ENCODE measurements around the gene VEZT. TPM values are rescaled to one million over a fixed set of nuclear protein-coding genes. Genes with fewer than 3 reads are reported as not detected.

VEZT gene
- total RNA-seq, 4 donors from 2014 or later = 60.5 to 110 (median 73.5) TPM

DNA sequence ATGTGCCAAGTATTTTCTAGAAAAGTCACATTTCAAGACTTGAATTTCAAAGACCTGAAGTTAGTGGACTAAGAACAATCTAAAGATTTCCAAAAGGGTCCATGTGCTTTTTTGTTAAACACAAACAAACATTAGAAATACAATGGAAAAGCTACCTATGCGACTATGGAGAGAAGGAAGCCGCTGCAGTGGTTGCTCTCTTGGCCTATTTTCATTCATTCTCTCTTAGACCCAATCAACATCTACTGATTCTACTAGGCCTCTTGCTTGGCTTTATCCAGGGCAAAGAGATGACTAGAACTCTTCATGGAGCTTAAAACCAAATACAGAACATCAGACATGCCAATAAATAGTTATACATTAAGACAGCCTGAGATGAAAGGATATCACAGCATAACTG lies 10.2 kb upstream of the VEZT start:
- H3K4me1 ChIP-seq = peaks cover 0 to 39% (median 19%) of the 10 kb centered on the region in 4 donors
- no peaks in the 10 kb centered on the region for H3K9me3 ChIP-seq
- no peaks in the 10 kb centered on the region for H3K36me3 ChIP-seq
- no peak for TF ChIP-seq EP300 (IDR thresholded peaks at IDR 0.05)
- TF ChIP-seq POLR2A (IDR thresholded peaks at IDR 0.05) = no peak
- TF ChIP-seq CTCF (IDR thresholded peaks at IDR 0.05) = no peak
- no peak overlapping the region for H3K27ac ChIP-seq
- no peak for DNase-seq (ENCODE audit: low spot score in 2 of 2)
- 86 to 92% methylated on average over 2 of the region's 2 CpGs for WGBS, 2 donors
- H3K4me3 ChIP-seq = no peak overlapping the region
- H3K27me3 ChIP-seq = no peaks in the 10 kb centered on the region

DNA sequence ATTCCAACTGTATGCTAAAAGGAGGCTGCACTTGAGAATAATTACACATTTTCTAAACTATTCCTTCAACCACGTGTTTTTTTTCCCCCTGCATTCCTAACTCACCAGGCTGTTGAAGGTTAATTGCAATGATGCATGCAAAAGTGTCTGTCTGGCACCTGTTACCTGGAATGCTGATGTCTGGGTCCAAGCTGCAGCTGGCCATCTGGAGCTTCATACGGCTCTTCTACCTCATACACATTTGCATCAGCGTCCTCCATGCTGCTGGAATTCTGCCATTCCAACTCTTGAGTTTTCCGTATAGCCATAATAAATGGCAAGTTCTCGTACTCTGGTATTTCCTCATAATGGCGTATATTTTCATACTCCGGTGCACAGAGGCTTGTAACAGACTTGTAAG lies 8.9 kb upstream of the VEZT start:
- peaks cover 0 to 27% (median 18%) of the 10 kb centered on the region in 4 donors for H3K4me1 ChIP-seq
- no peaks in the 10 kb centered on the region for H3K9me3 ChIP-seq
- TF ChIP-seq EP300 (IDR thresholded peaks at IDR 0.05) = no peak
- TF ChIP-seq POLR2A (IDR thresholded peaks at IDR 0.05) = no peak
- no peak for TF ChIP-seq CTCF (IDR thresholded peaks at IDR 0.05)
- no peaks in the 10 kb centered on the region for H3K27me3 ChIP-seq
- WGBS, 2 donors = 82 to 94% methylated on average over 7 of the region's 7 CpGs
- no peak for DNase-seq (ENCODE audit: low spot score in 2 of 2)
- no peak overlapping the region for H3K4me3 ChIP-seq
- no peak overlapping the region for H3K27ac ChIP-seq
- no peaks in the 10 kb centered on the region for H3K36me3 ChIP-seq

GRCh38 chr12:95212586-95212985 lies 5.0 kb upstream of the VEZT start:
- no peaks in the 10 kb centered on the region for H3K36me3 ChIP-seq
- peaks cover 0 to 25% (median 0%) of the 10 kb centered on the region in 4 donors for H3K4me1 ChIP-seq
- peak overlapping the region in 1 of 4 donors; percentile 64 for H3K27ac ChIP-seq
- H3K9me3 ChIP-seq = no peaks in the 10 kb centered on the region
- no peaks in the 10 kb centered on the region for H3K27me3 ChIP-seq
- no peak for DNase-seq (ENCODE audit: low spot score in 2 of 2)
- WGBS, 2 donors = 59 to 63% methylated on average over 4 of the region's 4 CpGs
- H3K4me3 ChIP-seq = no peak overlapping the region
- TF ChIP-seq CTCF (IDR thresholded peaks at IDR 0.05) (no peak), EP300 (IDR thresholded peaks at IDR 0.05) (no peak), POLR2A (IDR thresholded peaks at IDR 0.05) (no peak)

DNA sequence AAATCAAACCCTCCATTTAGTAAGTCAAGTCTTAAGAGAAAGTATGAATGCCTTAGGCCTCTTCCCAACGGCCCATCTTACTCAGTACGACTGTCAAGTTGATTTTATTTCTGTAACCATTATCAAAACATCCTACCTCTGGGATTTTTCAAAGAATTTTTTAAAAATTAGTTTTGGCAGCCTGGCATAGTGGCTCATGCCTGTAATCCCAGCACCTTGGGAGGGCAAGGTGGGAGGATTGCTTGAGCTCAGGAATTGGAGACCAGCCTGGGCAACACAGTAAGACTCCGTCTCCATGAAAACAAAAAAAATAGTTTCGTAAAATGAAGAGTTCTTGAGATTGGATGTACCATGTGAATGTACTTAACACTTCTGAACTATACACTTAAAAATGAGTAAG lies 4.5 kb upstream of the VEZT start:
- no peak for DNase-seq (ENCODE audit: low spot score in 2 of 2)
- H3K27ac ChIP-seq = peak overlapping the region in 2 of 4 donors; percentile 26 to 64
- H3K4me1 ChIP-seq = peaks cover 0 to 25% (median 0%) of the 10 kb centered on the region in 4 donors
- no peaks in the 10 kb centered on the region for H3K27me3 ChIP-seq
- H3K36me3 ChIP-seq = no peaks in the 10 kb centered on the region
- TF ChIP-seq POLR2A (IDR thresholded peaks at IDR 0.05) (no peak), EP300 (IDR thresholded peaks at IDR 0.05) (no peak), CTCF (IDR thresholded peaks at IDR 0.05) (no peak)
- WGBS, 2 donors = 72 to 73% methylated on average over 4 of the region's 4 CpGs
- H3K4me3 ChIP-seq = no peak overlapping the region
- H3K9me3 ChIP-seq = no peaks in the 10 kb centered on the region

DNA sequence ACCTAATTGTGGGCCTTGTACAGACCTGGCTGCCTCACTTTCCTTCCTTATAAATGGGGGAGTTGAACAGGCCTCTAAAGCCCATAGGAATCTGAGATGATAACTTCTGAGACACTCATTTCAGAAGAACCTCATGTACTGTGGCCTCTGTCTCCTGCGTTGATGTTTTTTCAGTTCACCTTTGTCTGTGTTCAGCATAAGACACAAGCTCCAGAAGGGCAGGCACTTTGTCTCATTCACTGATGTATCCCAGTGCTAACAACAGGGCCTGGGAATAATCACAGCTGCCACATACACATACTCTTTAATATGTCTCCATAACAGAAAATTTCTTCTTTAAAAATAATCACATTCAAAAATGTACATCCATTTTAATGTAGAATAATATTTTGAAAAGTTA lies 3.7 kb upstream of the VEZT start:
- Histone ChIP-seq H3K4me3 (no peak overlapping the region), H3K9me3 (no peaks in the 10 kb centered on the region), H3K27me3 (no peaks in the 10 kb centered on the region), H3K36me3 (no peaks in the 10 kb centered on the region), H3K4me1 (peaks cover 0 to 30% (median 2%) of the 10 kb centered on the region in 4 donors), H3K27ac (peak overlapping the region in 2 of 4 donors; percentile 15 to 64)
- DNase-seq (ENCODE audit: low spot score in 2 of 2) = no peak
- WGBS, 2 donors = 71 to 90% methylated on average over 1 of the region's 1 CpG
- no peak for TF ChIP-seq CTCF (IDR thresholded peaks at IDR 0.05)
- no peak for TF ChIP-seq POLR2A (IDR thresholded peaks at IDR 0.05)
- no peak for TF ChIP-seq EP300 (IDR thresholded peaks at IDR 0.05)

Data from tibial nerve (tissue), 4 donors.